T-helper 17 cell (primary cell): ENCODE results near the gene G6PC2. TPM values are rescaled to one million over a fixed set of nuclear protein-coding genes. Genes with fewer than 3 reads are reported as not detected.
"Not testable (repeated sequence)": the region's sequence is repeated elsewhere in the genome, so short reads cannot be mapped to it uniquely, and the experiment has no call there.

Experiments
- ATAC-seq: fragments of 150-1000 bp; cut with Tn5 transposase; 2 replicates; pipeline ENCODE4 v1.10.0; 2021; ENCODE audit warnings: mild to moderate bottlenecking, moderate library complexity
- DNase-seq, 3 donors: peaks; one replicate each; pipeline versions ENCODE4 v3.0.0 to v3.0.0-alpha.2; 2020 to 2021
- H3K9me3 ChIP-seq: one replicate; pipeline ENCODE4 v1.7.0; 2013; ENCODE audit warnings: low read length, mild to moderate bottlenecking; ENCODE audit not compliant: control insufficient read depth, poor library complexity, severe bottlenecking
- H3K27ac Mint-ChIP-seq: one replicate; pipeline ENCODE4 v1.8.0; 2022; ENCODE audit warnings: mild to moderate bottlenecking, moderate library complexity, mixed read lengths
- H3K27me3 Mint-ChIP-seq: one replicate; pipeline ENCODE4 v1.8.0; 2022; ENCODE audit warnings: mixed read lengths
- H3K36me3 Mint-ChIP-seq: one replicate; pipeline ENCODE4 v1.8.0; 2022; ENCODE audit warnings: low read depth, mixed read lengths
- H3K4me1 Mint-ChIP-seq: one replicate; pipeline ENCODE4 v1.8.0; 2022; ENCODE audit warnings: mild to moderate bottlenecking, mixed read lengths
- H3K4me3 Mint-ChIP-seq: one replicate; pipeline ENCODE4 v1.8.0; 2022; ENCODE audit warnings: mild to moderate bottlenecking, moderate library complexity, mixed read lengths
- total RNA-seq, 4 donors: library from RNA in 2 of 4; stranded (reverse) in 2 of 4; gene quantifications; one replicate each; pipeline ENCODE4 v1.2.3 and lab custom pipeline; 2022 to 2026

G6PC2 gene
- total RNA-seq, 2 donors from 2014 or later = not detected

DNA sequence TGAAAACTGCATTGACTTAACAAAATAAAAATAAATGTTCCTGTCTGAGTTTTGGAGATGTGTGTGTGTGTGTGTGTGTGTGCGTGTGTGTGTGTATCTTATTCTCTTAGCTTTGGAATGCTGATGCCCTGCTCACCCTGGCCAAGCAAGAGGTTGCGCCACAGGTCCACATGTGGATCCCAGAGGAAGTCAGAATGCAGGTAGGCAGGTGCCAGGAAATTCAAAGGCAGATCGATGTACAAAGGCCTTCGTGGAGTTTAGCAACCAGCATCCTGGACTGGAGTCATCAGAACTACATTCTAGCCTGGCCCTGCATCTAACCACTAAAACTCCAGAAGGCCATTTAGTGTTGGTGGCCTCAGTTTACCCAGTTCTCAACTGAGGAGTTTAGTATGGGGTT lies 12.4 kb downstream of the G6PC2 start:
- Mint-ChIP-seq H3K4me3 (no peak overlapping the region), H3K4me1 (peaks cover 2% of the 10 kb centered on the region), H3K36me3 (peaks cover 4% of the 10 kb centered on the region), H3K27me3 (peaks cover 29% of the 10 kb centered on the region), H3K27ac (no peak overlapping the region)
- no peaks in the 10 kb centered on the region for H3K9me3 ChIP-seq
- ATAC-seq (no peak), DNase-seq (no peak)

DNA sequence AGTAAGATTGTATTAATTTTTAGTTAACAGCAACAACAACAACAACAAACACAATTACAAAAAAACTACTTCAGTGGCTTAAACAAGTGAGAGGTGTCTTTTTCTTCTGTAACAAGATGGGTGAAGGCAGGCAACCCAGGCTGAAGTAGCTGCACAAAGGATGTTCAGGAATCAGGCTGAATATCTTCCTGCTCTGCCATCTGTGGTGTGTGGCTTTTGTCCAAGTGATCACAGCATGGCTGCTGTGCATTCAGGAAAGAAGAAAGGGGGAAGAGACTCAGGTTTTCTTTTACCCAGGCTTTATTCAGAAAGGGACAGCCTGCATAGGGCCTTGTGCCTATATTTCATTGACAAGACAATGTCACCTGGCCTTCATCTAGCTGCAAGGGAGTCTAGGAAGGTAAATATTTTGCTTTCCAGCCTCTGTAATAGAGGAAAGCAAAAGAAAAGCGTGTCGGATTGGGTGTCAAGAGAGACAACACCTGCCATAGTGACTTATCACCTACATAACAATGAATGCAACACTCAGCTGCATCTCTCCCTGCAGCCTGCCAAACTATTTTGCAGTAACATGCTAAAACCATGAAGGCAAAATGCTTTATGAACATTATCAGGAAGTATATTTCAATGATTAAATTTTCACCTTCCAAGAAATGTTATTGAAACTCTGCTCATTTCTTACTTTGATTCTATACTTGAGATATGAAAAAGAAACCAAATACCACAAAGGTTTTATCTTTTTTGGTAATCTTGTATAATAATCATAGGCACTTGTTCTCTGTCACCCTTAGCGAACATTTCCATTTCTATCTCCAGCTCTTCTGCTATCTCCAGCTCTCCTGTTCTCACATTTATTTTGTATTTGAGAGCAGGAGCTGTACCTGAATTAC lies 14.6 kb downstream of the G6PC2 start:
- Mint-ChIP-seq H3K4me3 (no peak overlapping the region), H3K27me3 (peaks cover 21% of the 10 kb centered on the region), H3K27ac (no peak overlapping the region), H3K4me1 (peaks cover 5% of the 10 kb centered on the region), H3K36me3 (peaks cover 4% of the 10 kb centered on the region)
- no peak for DNase-seq
- H3K9me3 ChIP-seq = no peaks in the 10 kb centered on the region
- no peak for ATAC-seq

GRCh38 chr2:168916331-168916675 lies 15.2 kb downstream of the G6PC2 start:
- DNase-seq (no peak), ATAC-seq (no peak)
- H3K4me1 Mint-ChIP-seq = peaks cover 5% of the 10 kb centered on the region
- H3K27me3 Mint-ChIP-seq = peaks cover 21% of the 10 kb centered on the region
- H3K27ac Mint-ChIP-seq = no peak overlapping the region
- peaks cover 4% of the 10 kb centered on the region for H3K36me3 Mint-ChIP-seq
- no peaks in the 10 kb centered on the region for H3K9me3 ChIP-seq
- H3K4me3 Mint-ChIP-seq = no peak overlapping the region

- Mint-ChIP-seq H3K27me3 (peaks cover 29% of the 10 kb centered on the region), H3K4me3 (no peak overlapping the region), H3K4me1 (peaks cover 3% of the 10 kb centered on the region), H3K36me3 (no peaks in the 10 kb centered on the region), H3K27ac (no peak overlapping the region)
- peak; percentile 28 for ATAC-seq
- H3K9me3 ChIP-seq = no peaks in the 10 kb centered on the region
- DNase-seq = no peak
These were observed 19.5 kb downstream of the G6PC2 start for GRCh38 chr2:168920504-168921157.

DNA sequence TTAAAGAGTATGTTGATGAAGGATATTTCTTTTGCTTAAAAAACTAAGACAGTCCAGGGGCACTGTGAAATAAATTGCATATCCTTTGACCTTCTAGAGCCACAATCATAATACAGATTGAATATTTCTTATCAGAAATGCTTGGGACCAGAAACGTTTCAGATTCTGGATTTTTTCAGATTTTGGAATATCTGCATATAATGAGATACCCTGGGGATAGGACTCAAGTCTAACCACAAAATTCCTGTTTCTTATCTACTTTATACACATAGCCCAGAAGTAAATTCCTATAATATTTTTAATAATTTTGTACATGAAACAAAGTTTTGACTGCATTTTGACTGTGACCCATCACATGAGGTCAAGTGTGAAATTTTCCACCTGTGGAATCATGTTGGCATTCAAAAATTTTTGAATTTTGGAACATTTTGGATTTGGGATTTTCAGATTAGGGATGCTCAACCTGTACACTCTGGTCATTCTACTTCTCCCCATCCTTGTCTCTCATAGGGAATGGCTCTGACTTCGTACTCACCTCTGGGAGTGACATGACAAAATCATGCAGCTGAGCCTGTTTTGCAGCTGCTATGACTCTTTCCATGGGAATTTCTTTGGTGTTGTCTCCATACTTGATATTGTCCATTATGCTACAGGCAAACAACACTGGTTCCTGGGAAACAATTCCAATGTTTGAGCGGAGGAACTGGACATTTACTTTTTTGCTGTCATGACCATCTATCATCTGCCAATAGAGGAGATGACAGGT lies 25.7 kb downstream of the G6PC2 start:
- H3K9me3 ChIP-seq = no peaks in the 10 kb centered on the region

GRCh38 chr2:168928113-168928831 lies 27.2 kb downstream of the G6PC2 start:
- ATAC-seq (no peak), DNase-seq (no peak)
- H3K9me3 ChIP-seq = no peaks in the 10 kb centered on the region
- Mint-ChIP-seq H3K27me3 (peaks cover 57% of the 10 kb centered on the region), H3K4me1 (no peaks in the 10 kb centered on the region), H3K4me3 (no peak overlapping the region), H3K36me3 (peaks cover 4% of the 10 kb centered on the region), H3K27ac (no peak overlapping the region)

More for the DNA sequence above, 25.7 kb downstream of the G6PC2 start:
- ATAC-seq (no peak), DNase-seq (no peak)
- no peak overlapping the region for H3K4me3 Mint-ChIP-seq
- peaks cover 4% of the 10 kb centered on the region for H3K36me3 Mint-ChIP-seq
- H3K27me3 Mint-ChIP-seq = peaks cover 61% of the 10 kb centered on the region
- no peaks in the 10 kb centered on the region for H3K4me1 Mint-ChIP-seq
- H3K27ac Mint-ChIP-seq = no peak overlapping the region

GRCh38 chr2:168929031-168929430 lies 27.9 kb downstream of the G6PC2 start:
- DNase-seq (no peak), ATAC-seq (no peak)
- no peak overlapping the region for H3K27ac Mint-ChIP-seq
- peaks cover 53% of the 10 kb centered on the region for H3K27me3 Mint-ChIP-seq
- H3K4me3 Mint-ChIP-seq = no peak overlapping the region
- no peaks in the 10 kb centered on the region for H3K9me3 ChIP-seq
- no peaks in the 10 kb centered on the region for H3K4me1 Mint-ChIP-seq
- peaks cover 4% of the 10 kb centered on the region for H3K36me3 Mint-ChIP-seq

GRCh38 chr2:168930242-168930641 lies 29.2 kb downstream of the G6PC2 start:
- ATAC-seq (no peak), DNase-seq (no peak)
- Mint-ChIP-seq H3K27ac (no peak overlapping the region), H3K4me3 (no peak overlapping the region), H3K27me3 (peaks cover 54% of the 10 kb centered on the region), H3K4me1 (no peaks in the 10 kb centered on the region), H3K36me3 (peaks cover 4% of the 10 kb centered on the region)
- H3K9me3 ChIP-seq = no peaks in the 10 kb centered on the region

DNA sequence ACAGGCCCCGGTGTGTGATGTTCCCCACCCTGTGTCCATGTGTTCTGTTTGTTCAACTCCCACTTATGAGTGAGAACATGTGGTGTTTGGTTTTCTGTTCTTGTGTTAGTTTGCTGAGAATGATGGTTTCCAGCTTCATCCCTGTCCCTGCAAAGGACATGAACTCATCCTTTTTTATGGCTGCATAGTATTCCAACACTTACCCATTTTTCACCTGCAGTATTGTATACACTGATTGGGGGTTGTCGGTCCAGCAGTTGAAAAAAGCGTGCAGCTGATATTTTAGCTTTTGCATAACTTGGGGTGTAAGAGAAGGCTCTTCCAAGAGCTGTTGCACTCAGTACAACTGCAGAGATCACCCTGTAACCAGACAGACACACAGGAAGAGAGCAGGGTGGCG lies 31.1 kb downstream of the G6PC2 start:
- not testable (repeated sequence) for H3K27ac Mint-ChIP-seq, DNase-seq, ATAC-seq, H3K36me3 Mint-ChIP-seq, H3K4me3 Mint-ChIP-seq, H3K4me1 Mint-ChIP-seq, H3K9me3 ChIP-seq
- H3K27me3 Mint-ChIP-seq = peaks cover 40% of the 10 kb centered on the region

GRCh38 chr2:168934826-168935225 lies 33.7 kb downstream of the G6PC2 start:
- Mint-ChIP-seq H3K4me1 (peaks cover 2% of the 10 kb centered on the region), H3K36me3 (no peaks in the 10 kb centered on the region), H3K4me3 (no peak overlapping the region), H3K27ac (no peak overlapping the region), H3K27me3 (peaks cover 27% of the 10 kb centered on the region)
- DNase-seq = no peak
- no peaks in the 10 kb centered on the region for H3K9me3 ChIP-seq
- ATAC-seq = no peak

- peaks cover 2% of the 10 kb centered on the region for H3K4me1 Mint-ChIP-seq
- H3K27ac Mint-ChIP-seq = no peak overlapping the region
- no peaks in the 10 kb centered on the region for H3K9me3 ChIP-seq
- no peaks in the 10 kb centered on the region for H3K36me3 Mint-ChIP-seq
- ATAC-seq (no peak), DNase-seq (no peak)
- no peak overlapping the region for H3K4me3 Mint-ChIP-seq
- H3K27me3 Mint-ChIP-seq = peaks cover 19% of the 10 kb centered on the region
These were observed 34.9 kb downstream of the G6PC2 start for GRCh38 chr2:168935810-168936581.

GRCh38 chr2:168939061-168939460 lies 38.0 kb downstream of the G6PC2 start:
- DNase-seq = no peak
- Mint-ChIP-seq H3K36me3 (no peaks in the 10 kb centered on the region), H3K27me3 (peaks cover 10% of the 10 kb centered on the region), H3K27ac (no peak overlapping the region), H3K4me1 (peaks cover 2% of the 10 kb centered on the region), H3K4me3 (no peak overlapping the region)
- no peak for ATAC-seq
- no peaks in the 10 kb centered on the region for H3K9me3 ChIP-seq
